GM18499 (cell line): ENCODE results near the gene LOC128125822.

Experiments
- ATAC-seq: cut with Tn5 transposase; IDR thresholded peaks from one replicate; pipeline ENCODE4 v1.9.1; 2021; ENCODE audit warnings: moderate number of reproducible peaks; ENCODE audit not compliant: insufficient read depth, unreplicated experiment

Gene LOC128125822

DNA sequence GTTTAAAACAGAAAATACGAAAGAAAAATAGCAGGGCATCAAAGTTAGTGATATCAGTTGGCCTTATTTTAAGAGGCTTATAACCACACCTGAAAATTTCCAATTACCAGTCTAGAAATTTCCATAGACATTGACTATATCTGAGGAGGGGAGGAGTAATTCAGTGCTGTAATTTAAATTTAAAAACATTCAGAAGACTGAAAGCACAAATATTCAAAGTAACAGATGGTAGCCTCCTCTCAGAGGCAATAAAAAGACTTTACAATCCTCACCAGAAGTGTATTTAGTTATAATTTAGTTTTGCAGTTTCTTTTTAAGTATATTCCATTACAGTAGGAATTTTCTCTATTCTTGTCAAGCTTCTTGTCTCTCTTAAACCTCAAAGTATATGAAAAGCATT lies 18.4 kb upstream of the LOC128125822 start:
- ATAC-seq, result no peak

DNA sequence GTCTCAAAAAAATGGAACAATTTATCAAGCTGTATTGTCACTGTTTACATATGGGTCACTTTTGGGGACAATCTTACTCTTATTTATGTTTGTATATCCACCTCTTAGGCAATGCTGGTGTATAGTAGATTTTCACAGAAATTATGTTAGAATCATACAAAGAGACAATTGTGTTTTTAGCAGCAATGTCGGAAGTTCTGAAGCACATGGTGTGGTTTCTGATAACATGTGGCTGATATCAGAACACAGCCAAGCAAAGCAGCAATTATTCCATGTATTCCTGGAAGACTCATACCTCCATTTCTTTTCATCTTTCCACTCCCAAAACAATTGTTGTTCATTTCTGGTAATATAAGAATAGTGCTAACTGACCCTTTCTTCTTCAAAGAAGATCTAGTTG lies 17.5 kb upstream of the LOC128125822 start:
- no peak for ATAC-seq

DNA sequence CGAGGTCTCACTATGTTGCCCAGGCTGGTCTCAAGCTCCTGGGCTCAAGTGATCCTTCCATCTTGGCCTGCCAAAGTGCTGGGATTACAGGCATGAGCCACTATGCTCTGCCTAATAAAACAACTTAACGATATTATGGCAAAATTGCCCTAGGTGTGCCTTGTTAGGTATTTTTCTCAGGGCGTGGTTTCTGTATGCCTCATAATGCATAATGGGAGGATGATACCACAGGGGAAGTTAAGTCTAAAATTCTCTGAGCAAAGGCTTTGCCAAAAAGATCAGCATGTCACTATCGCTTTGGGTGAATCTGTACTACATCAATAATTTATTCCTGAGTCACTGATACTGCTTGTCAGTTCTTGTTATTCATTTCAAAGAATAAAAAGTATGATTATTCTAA lies 15.9 kb upstream of the LOC128125822 start:
- ATAC-seq, result no peak

GRCh38 chr6:63558278-63558677 lies 14.0 kb upstream of the LOC128125822 start:
- ATAC-seq, result peak; percentile 78

DNA sequence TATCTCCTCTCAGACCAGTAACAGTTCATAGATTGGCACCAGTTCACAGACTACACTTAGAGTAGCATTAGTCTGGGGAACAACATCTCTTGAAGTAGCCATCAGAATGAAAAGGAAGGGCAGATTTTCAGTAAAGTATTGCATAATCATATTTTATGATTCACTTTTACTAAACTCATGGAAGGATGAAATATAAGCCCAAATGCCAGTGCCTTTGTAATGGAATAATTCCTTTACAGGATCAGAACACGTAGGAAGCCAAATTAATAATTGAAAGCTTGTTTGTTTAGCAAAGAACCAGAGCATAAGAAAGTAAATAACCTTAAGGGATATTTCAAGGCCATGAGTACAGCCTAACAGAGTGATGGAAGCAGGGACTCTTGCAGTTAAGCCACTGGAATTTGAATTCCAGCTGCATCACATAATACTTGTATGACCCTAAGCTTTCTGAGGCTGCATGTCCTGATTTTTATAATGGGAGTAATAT lies 11.4 kb upstream of the LOC128125822 start:
- ATAC-seq, result no peak

- no peak for ATAC-seq
These were observed 11.0 kb upstream of the LOC128125822 start for GRCh38 chr6:63561288-63561687.

DNA sequence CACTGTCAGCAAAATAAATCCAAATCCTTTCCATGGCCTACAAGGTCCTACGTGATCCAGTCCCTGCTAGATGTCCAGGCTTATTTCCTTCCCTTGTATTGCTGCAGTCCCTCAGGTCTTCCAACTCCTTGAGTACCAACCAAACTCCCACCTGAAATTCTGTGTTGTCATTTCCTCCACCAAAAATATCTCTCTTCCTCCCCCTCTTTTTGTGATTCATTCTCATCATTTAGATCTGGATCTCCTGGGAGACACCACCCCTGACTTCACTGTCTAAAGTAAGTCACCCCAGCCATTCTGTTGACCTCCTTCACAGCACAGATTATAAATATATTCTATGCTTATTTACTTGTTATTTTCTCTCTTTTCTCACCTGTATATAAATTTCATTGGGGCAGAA lies 9.0 kb upstream of the LOC128125822 start:
- no peak for ATAC-seq

GRCh38 chr6:63565058-63565726 lies 7.1 kb upstream of the LOC128125822 start:
- ATAC-seq, result no peak

GRCh38 chr6:63565727-63566596 lies 6.3 kb upstream of the LOC128125822 start:
- no peak for ATAC-seq

DNA sequence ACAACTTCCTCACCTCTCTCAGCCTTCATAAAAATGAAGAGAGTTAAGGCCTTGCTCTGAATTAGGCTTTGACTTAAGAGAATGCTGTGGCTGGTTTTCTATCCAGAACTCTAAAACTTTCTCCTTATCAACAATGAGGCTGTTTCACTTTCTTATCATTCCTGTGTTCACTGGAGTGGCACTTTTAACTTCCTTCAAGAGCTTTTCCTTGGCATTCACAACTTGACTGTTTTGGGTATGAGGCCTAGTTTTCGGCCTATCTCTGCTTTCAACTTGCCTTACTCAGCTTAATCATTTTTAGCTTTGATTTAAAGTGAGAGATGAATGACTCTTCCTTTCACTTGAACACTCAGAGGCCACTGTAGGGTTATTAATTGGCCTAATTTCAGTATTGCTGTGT lies 4.3 kb upstream of the LOC128125822 start:
- ATAC-seq, result no peak

DNA sequence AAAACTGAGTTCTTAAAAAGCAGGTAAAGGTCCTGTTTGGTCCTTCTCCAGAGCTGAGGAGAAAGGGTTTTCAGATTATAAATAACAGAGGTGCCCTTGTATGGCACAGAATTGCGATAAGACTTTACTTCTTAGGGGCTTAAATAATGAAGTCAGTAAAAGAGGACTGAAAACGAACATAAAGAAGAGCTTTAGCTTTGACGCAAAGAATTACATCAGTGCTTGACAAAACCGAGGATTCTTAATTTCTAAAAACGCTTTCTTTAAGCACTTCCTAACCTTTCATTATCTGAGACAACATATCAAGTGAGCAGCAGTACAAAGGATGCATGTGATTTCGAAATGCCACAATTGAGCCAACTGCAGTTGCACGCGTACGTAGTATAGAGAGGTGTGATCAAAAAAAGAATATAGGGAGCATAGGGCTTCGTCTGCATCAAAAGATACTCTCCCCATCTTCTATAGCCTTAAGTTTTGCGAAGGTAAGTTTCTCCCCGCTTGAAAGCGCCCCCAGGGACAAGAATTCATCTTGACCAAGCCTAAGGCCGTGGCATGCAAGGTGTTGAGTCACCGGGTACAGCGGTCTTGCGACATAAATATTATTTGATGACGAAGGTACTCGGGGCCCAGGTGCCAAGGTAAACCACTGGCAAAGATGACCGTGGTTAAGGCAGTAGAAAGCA lies 778 bp upstream of the LOC128125822 start:
- ATAC-seq, result no peak

DNA sequence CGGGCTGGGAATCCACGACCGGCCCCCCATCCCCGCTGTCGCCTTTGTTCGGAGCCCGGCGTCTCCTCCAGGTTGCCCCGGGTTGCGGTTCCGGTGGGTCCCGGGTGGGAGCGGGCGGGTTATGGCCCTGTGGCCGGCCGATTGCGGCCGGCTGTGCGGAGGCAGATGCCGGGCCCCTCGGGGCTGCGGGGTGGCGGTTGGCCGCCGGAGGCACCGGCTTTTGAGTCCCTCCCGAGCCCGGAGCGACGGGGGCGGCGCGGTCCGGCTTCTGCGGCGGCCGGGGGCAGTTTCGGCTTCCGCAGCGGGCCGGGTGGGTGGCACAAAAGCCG lies 431 bp downstream of the LOC128125822 start:
- no peak for ATAC-seq

DNA sequence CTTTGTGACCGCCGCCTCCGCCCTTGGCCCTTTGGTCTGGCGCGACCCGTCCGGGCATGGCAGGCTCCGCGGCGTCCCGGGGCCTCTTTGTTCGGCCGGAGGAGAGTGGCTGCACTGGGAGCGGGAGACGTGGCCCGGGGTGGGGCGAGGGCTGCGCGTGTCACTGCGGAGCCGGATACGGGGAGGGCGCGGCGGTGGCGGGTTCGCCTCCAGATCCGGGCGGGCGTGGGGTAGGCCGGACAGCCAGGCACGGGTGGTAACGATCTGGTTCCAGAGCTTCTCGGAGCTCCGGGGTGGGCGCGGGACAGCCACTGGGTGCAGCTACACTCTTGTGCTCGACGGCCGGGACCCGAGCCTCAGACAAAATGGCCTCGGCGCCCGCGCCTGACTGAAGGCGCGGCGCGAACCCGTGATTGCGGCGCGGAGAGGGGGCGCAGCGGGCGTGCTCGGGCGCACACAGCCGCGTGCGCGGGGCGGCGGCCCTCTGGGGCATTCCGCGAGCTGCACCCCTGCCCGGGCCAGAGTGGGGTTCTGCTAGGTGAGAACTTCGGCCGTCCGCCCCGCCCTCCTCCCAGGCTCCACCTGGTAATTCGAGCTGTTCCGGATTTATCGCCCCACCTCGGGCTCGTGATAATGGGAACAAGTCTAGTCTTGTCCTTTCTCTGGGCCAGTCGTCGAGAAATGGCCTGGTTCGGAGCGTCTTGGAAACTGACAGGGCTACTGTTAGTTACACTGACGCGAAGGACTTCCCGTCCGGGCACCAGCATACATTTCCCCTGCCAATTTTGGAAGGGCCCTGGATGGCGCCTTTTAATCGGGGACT lies 1.0 kb downstream of the LOC128125822 start:
- peak; percentile 30 for ATAC-seq

DNA sequence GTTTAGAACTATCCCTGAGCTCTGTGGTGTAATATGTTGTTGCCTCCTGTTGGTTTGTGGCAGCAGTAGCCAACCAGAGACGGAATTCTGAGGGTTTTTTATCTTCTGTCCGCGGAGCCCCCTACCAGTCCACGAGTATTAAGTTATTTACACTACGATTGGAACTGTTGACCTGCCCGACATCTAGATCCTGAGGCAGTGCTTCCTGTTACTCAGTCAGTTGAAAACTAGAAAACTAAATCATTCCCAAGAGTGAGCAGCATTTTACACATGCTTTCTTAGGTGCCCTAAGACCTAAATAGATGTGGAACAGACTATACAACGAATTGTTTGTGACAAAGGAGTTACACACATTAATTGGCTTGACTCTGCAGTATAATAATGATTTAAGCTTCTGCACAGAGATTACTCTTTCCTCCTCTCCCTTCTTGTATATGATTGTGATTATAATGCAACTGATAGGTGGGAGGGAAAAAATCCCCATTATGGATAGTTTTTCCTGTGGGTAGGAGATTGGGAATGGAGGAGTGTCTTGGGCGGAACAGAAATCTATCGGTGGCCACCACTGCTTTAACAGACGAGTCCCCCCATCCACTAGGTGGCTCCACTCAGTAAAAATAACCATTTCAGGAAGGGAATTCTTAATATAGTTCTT lies 1.7 kb downstream of the LOC128125822 start:
- peak; percentile 4 for ATAC-seq

- ATAC-seq, result no peak
These were observed 2.2 kb downstream of the LOC128125822 start for GRCh38 chr6:63574554-63574900.

DNA sequence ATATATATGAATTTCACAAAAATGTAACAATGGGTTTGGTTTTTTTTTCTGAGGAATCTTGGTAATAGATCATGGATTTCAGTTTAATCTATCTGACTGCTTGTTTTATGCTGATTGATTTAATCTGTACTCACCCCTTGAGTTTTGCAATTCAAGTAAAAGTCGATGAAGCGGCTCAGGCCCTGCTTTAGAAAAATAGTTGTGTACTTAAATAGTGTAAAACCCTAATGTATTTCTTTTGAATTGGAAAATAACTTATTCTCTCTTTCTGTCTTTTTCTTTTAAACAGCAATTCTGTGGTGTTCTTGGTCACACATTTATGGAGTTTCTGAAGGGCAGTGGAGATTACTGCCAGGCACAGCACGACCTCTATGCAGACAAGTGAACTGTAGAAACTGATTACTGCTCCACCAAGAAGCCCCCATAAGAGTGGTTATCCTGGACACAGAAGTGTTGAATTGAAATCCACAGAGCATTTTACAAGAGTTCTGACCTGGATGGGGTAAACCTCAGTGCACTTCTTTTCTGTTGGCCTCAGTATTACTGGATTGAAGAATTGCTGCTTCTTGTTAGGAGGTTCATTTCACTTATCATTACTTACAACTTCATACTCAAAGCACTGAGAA lies 4.0 kb downstream of the LOC128125822 start:
- ATAC-seq, result no peak

DNA sequence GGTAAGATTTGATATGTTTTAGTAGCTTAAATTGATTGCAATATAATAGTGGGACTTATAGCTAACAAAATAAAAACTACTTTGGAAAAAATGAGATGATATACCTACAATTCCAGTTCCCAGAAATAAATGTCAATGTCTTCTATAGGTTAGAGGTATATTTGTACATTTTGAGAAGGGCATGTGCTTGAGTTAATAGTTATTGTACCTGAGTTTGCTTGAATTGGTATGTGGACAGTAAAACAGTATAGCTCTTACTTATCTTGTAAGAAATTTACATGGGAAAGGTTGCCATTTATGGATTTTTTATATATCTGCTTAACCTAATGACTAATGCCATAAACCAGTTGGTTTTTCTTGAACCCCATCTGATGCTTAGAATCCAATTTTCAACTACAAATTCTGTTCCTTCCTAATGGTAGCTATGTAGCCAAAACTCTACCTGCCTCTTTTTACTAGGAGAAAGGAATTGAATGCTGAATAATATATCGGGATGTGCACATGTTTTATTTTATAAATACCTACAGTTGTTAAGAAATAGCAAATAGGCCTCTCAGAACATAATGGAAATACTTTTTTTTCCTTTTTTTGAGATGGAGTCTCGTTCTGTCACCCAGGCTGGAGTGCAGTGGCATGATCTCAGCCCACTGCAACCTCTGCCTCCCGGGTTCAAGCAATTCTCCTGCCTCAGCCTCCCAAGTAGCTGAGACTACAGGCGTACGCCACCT lies 4.9 kb downstream of the LOC128125822 start:
- ATAC-seq, result no peak

- no peak for ATAC-seq
These were observed 6.5 kb downstream of the LOC128125822 start for GRCh38 chr6:63578757-63579156.
